ENCODE data around the gene KCNH1.

DNA sequence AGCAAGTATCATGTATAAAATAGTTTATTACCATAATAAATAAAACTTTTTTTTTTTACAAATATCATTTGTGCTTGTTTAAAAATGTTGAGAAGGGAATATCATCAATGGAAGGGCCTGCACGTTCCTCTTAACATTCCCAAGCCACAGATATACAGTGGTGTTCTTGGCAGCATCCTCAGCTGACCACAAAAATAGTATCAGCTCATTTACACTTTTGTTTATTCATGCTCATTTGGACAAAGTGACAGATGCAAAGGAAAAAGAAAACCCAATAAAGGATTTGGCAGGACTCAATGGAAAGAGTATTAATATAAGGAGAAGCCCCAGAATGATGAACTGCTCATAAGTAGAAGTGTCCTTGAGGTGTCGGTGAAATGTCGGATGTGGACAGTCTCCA lies 455.6 kb downstream of the KCNH1 start:
- TF ChIP-seq CTCF (conservative IDR thresholded peaks at IDR 0.05; ENCODE audit: low read depth, low read length) = no peak
- TF ChIP-seq EZH2 (IDR thresholded peaks at IDR 0.05; ENCODE audit: borderline replicate concordance, low read depth, low read length, poor library complexity, severe bottlenecking) = no peak

Data from A673 (cell line).